Measurements from ENCODE around the gene CDC6. TPM values are rescaled to one million over a fixed set of nuclear protein-coding genes. Genes with fewer than 3 reads are reported as not detected.

CDC6 gene
- total and polyA plus RNA-seq, 2 donors (not counting 1 experiment from before 2014, with no cell fraction given), result 0.69 to 2.2 TPM

GRCh38 chr17:40351359-40352236, 63.9 kb downstream of the CDC6 start:
- ChIA-PET CTCF (interaction anchor here (1.0 to 15.9 kb wide), 9 partner anchors 8 to 181 kb away, joined by 3 to 871 read pairs (median 4); partner anchors contain the start of genes CDC6 and RARA), POLR2A (interaction anchor here (0.6 to 1.7 kb wide), 6 partner anchors 9 to 42 kb away, joined by 3 to 8 read pairs (median 4); no protein-coding TSS in a partner anchor)
- peaks cover 0 to 50% of the 10 kb centered on the region in 2 experiments for H3K36me3 ChIP-seq (replicated peaks in 1 of 2; ENCODE audit: control extremely low read depth in 1 of 2, control insufficient read depth in 1 of 2, extremely low read depth in 1 of 2, insufficient read depth in 2 of 2, low read length in 1 of 2)
- peaks cover 45% of the 10 kb centered on the region for H4K20me1 ChIP-seq (ENCODE audit: control insufficient read depth, insufficient read depth, low read length, poor library complexity, severe bottlenecking)
- peak overlapping the region in 1 of 2 donors; percentile 19 for H3K27ac ChIP-seq (ENCODE audit: low read length in 2 of 2)
- ATAC-seq (ENCODE audit: low read depth) (no peak), DNase-seq (peak; percentile 59)
- peak overlapping the region; percentile 23 for H3K4me2 ChIP-seq (replicated peaks; ENCODE audit: low read depth, low read length, poor library complexity, severe bottlenecking)
- no peaks in the 10 kb centered on the region for H3K9me3 ChIP-seq (ENCODE audit: control extremely low read depth in 1 of 3, control insufficient read depth in 2 of 3, insufficient read depth in 1 of 3, low read length in 2 of 3)
- peaks cover 11% of the 10 kb centered on the region for H3K79me2 ChIP-seq (ENCODE audit: control insufficient read depth, insufficient read depth, low read length)
- H3K9ac ChIP-seq (ENCODE audit: low read length), result no peak overlapping the region
- H2AFZ ChIP-seq (ENCODE audit: insufficient read depth, low read depth, low read length, poor library complexity, severe bottlenecking), result no peak overlapping the region
- no peaks in the 10 kb centered on the region for H3K27me3 Mint-ChIP-seq
- H3K27me3 ChIP-seq (replicated peaks in 1 of 4; ENCODE audit: control extremely low read depth in 1 of 4, control insufficient read depth in 3 of 4, insufficient read depth in 4 of 4, low read length in 3 of 4), result no peaks in the 10 kb centered on the region
- H3K4me3 Mint-ChIP-seq, result no peak overlapping the region
- peaks cover 60% of the 10 kb centered on the region for H3K4me1 Mint-ChIP-seq
- TF ChIP-seq, protein P1, sequence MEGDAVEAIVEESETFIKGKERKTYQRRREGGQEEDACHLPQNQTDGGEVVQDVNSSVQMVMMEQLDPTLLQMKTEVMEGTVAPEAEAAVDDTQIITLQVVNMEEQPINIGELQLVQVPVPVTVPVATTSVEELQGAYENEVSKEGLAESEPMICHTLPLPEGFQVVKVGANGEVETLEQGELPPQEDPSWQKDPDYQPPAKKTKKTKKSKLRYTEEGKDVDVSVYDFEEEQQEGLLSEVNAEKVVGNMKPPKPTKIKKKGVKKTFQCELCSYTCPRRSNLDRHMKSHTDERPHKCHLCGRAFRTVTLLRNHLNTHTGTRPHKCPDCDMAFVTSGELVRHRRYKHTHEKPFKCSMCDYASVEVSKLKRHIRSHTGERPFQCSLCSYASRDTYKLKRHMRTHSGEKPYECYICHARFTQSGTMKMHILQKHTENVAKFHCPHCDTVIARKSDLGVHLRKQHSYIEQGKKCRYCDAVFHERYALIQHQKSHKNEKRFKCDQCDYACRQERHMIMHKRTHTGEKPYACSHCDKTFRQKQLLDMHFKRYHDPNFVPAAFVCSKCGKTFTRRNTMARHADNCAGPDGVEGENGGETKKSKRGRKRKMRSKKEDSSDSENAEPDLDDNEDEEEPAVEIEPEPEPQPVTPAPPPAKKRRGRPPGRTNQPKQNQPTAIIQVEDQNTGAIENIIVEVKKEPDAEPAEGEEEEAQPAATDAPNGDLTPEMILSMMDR (IDR thresholded peaks at IDR 0.05), result no peak
- no peak for TF ChIP-seq EZH2 (IDR thresholded peaks at IDR 0.05; ENCODE audit: borderline replicate concordance, insufficient read depth, low read depth, low read length, poor library complexity, severe bottlenecking)
- peak overlapping the region; percentile 64 for H3K27ac Mint-ChIP-seq
- H3K4me1 ChIP-seq (ENCODE audit: control insufficient read depth in 2 of 2, insufficient read depth in 2 of 2, low read length in 2 of 2), result peaks cover 36 to 55% of the 10 kb centered on the region in 2 donors
- 48% methylated on average over 25 of the region's 27 CpGs for WGBS (ENCODE audit: insufficient coverage)
- no peaks in the 10 kb centered on the region for H3K9me3 Mint-ChIP-seq (ENCODE audit: insufficient read depth)
- H3K4me3 ChIP-seq (ENCODE audit: control extremely low read depth in 1 of 5, extremely low read depth in 1 of 5, insufficient read depth in 1 of 5, low read depth in 2 of 5, low read length in 4 of 5), result no peak overlapping the region
- intact Hi-C loops (cut with micrococcal nuclease), result no loop called here

All from B cell (primary cell).